ENCODE data around the gene TRAF7.
"Not testable (repeated sequence)": the region's sequence is repeated elsewhere in the genome, so short reads cannot be mapped to it uniquely, and the experiment has no call there.

TRAF7 gene

GRCh38 chr16:2122934-2123683 is 32.5 kb upstream of the TRAF7 start:
- DNase-seq = not testable (repeated sequence)

GRCh38 chr16:2123706-2124376 is 31.7 kb upstream of the TRAF7 start:
- DNase-seq = not testable (repeated sequence)

GRCh38 chr16:2124377-2124693 is 31.2 kb upstream of the TRAF7 start:
- DNase-seq = not testable (repeated sequence)

- peak in 1 of 2 experiments; percentile 32 for DNase-seq
Observed at GRCh38 chr16:2124694-2125444, 30.7 kb upstream of the TRAF7 start.

GRCh38 chr16:2125609-2126008 is 30.0 kb upstream of the TRAF7 start:
- not testable (repeated sequence) for DNase-seq

- not testable (repeated sequence) for DNase-seq
Observed at GRCh38 chr16:2126161-2126743, 29.3 kb upstream of the TRAF7 start.

- DNase-seq = not testable (repeated sequence)
Observed at GRCh38 chr16:2126928-2127556, 28.5 kb upstream of the TRAF7 start.

- peak in 1 of 2 experiments; percentile 21 for DNase-seq
Observed at GRCh38 chr16:2127630-2128280, 27.8 kb upstream of the TRAF7 start.

- DNase-seq = peak; percentile 70 to 84
Observed at GRCh38 chr16:2129251-2129650, 26.3 kb upstream of the TRAF7 start.

- DNase-seq = peak in 1 of 2 experiments; percentile 34
Observed at GRCh38 chr16:2129890-2130447, 25.6 kb upstream of the TRAF7 start.

GRCh38 chr16:2133797-2134196 is 21.8 kb upstream of the TRAF7 start:
- DNase-seq = not testable (repeated sequence)

- not testable (repeated sequence) for DNase-seq
Observed at GRCh38 chr16:2135071-2135470, 20.5 kb upstream of the TRAF7 start.

- peak; percentile 79 to 90 for DNase-seq
Observed at GRCh38 chr16:2135770-2136490, 19.7 kb upstream of the TRAF7 start, which contains the start of gene PKD1. PKD1 (minus strand) TSS chr16:2135898; CDS start chr16:2135689, 209 bp downstream.

- DNase-seq = peak; percentile 24 to 60
Observed at GRCh38 chr16:2142942-2143877, 12.4 kb upstream of the TRAF7 start.

- no peak for DNase-seq
Observed at GRCh38 chr16:2143878-2144485, 11.6 kb upstream of the TRAF7 start.

GRCh38 chr16:2145843-2146242 is 9.7 kb upstream of the TRAF7 start:
- DNase-seq = no peak

GRCh38 chr16:2147378-2147777 is 8.2 kb upstream of the TRAF7 start:
- DNase-seq = peak in 1 of 2 experiments; percentile 45

- peak; percentile 93 to 97 for DNase-seq
Observed at GRCh38 chr16:2147981-2148671, 7.5 kb upstream of the TRAF7 start, which contains the start of gene RAB26. RAB26 (plus strand) TSS chr16:2148625; CDS start chr16:2148784, 159 bp downstream.

Data from NCI-H524 (cell line).